Endodermal cell (in vitro differentiated cells): ENCODE data around the gene FANCL. TPM values are rescaled to one million over a fixed set of nuclear protein-coding genes. Genes with fewer than 3 reads are reported as not detected.

Experiments used
- DNase-seq: peaks from one replicate; pipeline ENCODE4 v3.0.0-alpha.2; 2017
- H3K27ac ChIP-seq: 2 replicates; pipeline ENCODE4 v1.5.1; 2013; ENCODE audit warnings: mild to moderate bottlenecking, low read depth, low read length, moderate library complexity
- H3K27me3 ChIP-seq: 2 replicates; pipeline ENCODE4 v1.6.1; 2013; ENCODE audit warnings: mild to moderate bottlenecking, low read length, moderate library complexity; ENCODE audit not compliant: insufficient read depth, control insufficient read depth, poor library complexity, severe bottlenecking
- H3K36me3 ChIP-seq: 2 replicates; pipeline ENCODE4 v1.7.0; 2013; ENCODE audit warnings: mild to moderate bottlenecking, low read length, moderate library complexity; ENCODE audit not compliant: control insufficient read depth, insufficient read depth
- H3K4me1 ChIP-seq: one replicate; pipeline ENCODE4 v1.7.0; 2013; ENCODE audit warnings: low read length; ENCODE audit not compliant: control insufficient read depth, insufficient read depth
- H3K4me3 ChIP-seq: 2 replicates; pipeline ENCODE4 v1.5.1; 2013; ENCODE audit warnings: mild to moderate bottlenecking, low read length, moderate library complexity
- H3K9ac ChIP-seq: 2 replicates; pipeline ENCODE4 v1.6.1; 2013; ENCODE audit warnings: mild to moderate bottlenecking, low read length, moderate library complexity; ENCODE audit not compliant: poor library complexity, severe bottlenecking; ENCODE audit errors: extremely low read depth
- H3K9me3 ChIP-seq: 2 replicates; pipeline ENCODE4 v1.6.1; 2013; ENCODE audit warnings: mild to moderate bottlenecking, low read length, moderate library complexity; ENCODE audit not compliant: control insufficient read depth
- H3K27ac Mint-ChIP-seq: 2 replicates; pipeline ENCODE4 v1.8.0; 2020; ENCODE audit warnings: mixed read lengths
- H3K27me3 Mint-ChIP-seq: 2 replicates; pipeline ENCODE4 v1.8.0; 2021; ENCODE audit warnings: mild to moderate bottlenecking, mixed read lengths; ENCODE audit not compliant: insufficient read depth
- H3K36me3 Mint-ChIP-seq: 2 replicates; pipeline ENCODE4 v1.8.0; 2020; ENCODE audit warnings: low read depth, mixed read lengths
- H3K4me1 Mint-ChIP-seq: 2 replicates; pipeline ENCODE4 v1.8.0; 2020; ENCODE audit warnings: mixed read lengths
- H3K4me3 Mint-ChIP-seq: 2 replicates; pipeline ENCODE4 v1.8.0; 2020; ENCODE audit warnings: mild to moderate bottlenecking, moderate library complexity, mixed read lengths
- H3K9me3 Mint-ChIP-seq: 2 replicates; pipeline ENCODE4 v1.8.0; 2020; ENCODE audit warnings: mild to moderate bottlenecking, mixed read lengths
- CTCF ChIP-seq: fragments of 200-600 bp; sonication (generic); conservative IDR thresholded peaks from 2 replicates; pipeline ENCODE4 v1.5.0; 2021; ENCODE audit warnings: antibody characterized with exemption, mild to moderate bottlenecking
- whole genome bisulfite sequencing, 2 experiments: methylation state at CpG; one replicate each; pipeline versions ENCODE4 v1.1.5 to v1.1.7; 2013; ENCODE audit warnings: missing lambda C conversion rate in 2 of 2, mixed read lengths in 1 of 2; ENCODE audit not compliant: insufficient coverage in 1 of 2, insufficient read length in 1 of 2; 5-methylcytosine and 5-hydroxymethylcytosine counted together
- total RNA-seq, 2 donors: library from RNA; stranded (reverse); fragmentation: NEBNext Ultra II Directional in 1 of 2; extraction: Animal tissue kit (Norgen Biotek cat#: 25700) in 1 of 2; gene quantifications; 2 replicates in 1 of 2; 3 replicates in 1 of 2; pipeline ENCODE4 v1.2.1, GENCODE V29; 2021

The FANCL gene
- total RNA-seq, 2 donors from 2014 or later: 64.0 to 85.2 TPM

- Histone ChIP-seq H3K9me3 (no peaks in the 10 kb centered on the region), H3K27ac (no peak overlapping the region), H3K4me3 (no peak overlapping the region), H3K9ac (no peak overlapping the region), H3K36me3 (peaks cover 9% of the 10 kb centered on the region), H3K27me3 (no peaks in the 10 kb centered on the region), H3K4me1 (no peaks in the 10 kb centered on the region)
- Mint-ChIP-seq H3K36me3 (peaks cover 14% of the 10 kb centered on the region), H3K27me3 (no peaks in the 10 kb centered on the region), H3K9me3 (no peaks in the 10 kb centered on the region), H3K4me3 (no peak overlapping the region), H3K4me1 (no peaks in the 10 kb centered on the region), H3K27ac (no peak overlapping the region)
- WGBS, 2 experiments: 100% methylated on average over 2 of the region's 2 CpGs; no CpG with 5 or more reads in 1 of the 2 experiments
- no peak for TF ChIP-seq CTCF
- no peak for DNase-seq
Observed at GRCh38 chr2:58130238-58130637, 110.9 kb downstream of the FANCL start.

GRCh38 chr2:58127111-58127510 lies 114.0 kb downstream of the FANCL start:
- Histone ChIP-seq H3K9me3 (no peaks in the 10 kb centered on the region), H3K27ac (no peak overlapping the region), H3K36me3 (peaks cover 14% of the 10 kb centered on the region), H3K9ac (no peak overlapping the region), H3K4me3 (no peak overlapping the region), H3K27me3 (no peaks in the 10 kb centered on the region), H3K4me1 (no peaks in the 10 kb centered on the region)
- H3K9me3 Mint-ChIP-seq: no peaks in the 10 kb centered on the region
- no peak for TF ChIP-seq CTCF
- H3K36me3 Mint-ChIP-seq: peaks cover 13% of the 10 kb centered on the region
- no peak overlapping the region for H3K4me3 Mint-ChIP-seq
- no peak for DNase-seq
- H3K27me3 Mint-ChIP-seq: no peaks in the 10 kb centered on the region
- 79% methylated on average over 3 of the region's 3 CpGs; no CpG with 5 or more reads in 1 of the 2 experiments for WGBS, 2 experiments
- H3K27ac Mint-ChIP-seq: no peak overlapping the region
- no peaks in the 10 kb centered on the region for H3K4me1 Mint-ChIP-seq

- Mint-ChIP-seq H3K4me1 (no peaks in the 10 kb centered on the region), H3K4me3 (no peak overlapping the region), H3K36me3 (peaks cover 37% of the 10 kb centered on the region), H3K9me3 (peaks cover 22% of the 10 kb centered on the region), H3K27ac (no peak overlapping the region), H3K27me3 (no peaks in the 10 kb centered on the region)
- no peak for DNase-seq
- H3K27me3 ChIP-seq: no peaks in the 10 kb centered on the region
- H3K4me3 ChIP-seq: no peak overlapping the region
- no peak overlapping the region for H3K27ac ChIP-seq
- TF ChIP-seq CTCF: no peak
- WGBS, 2 experiments: 97 to 98% methylated on average over 3 of the region's 3 CpGs
- no peak overlapping the region for H3K9ac ChIP-seq
- peaks cover 12% of the 10 kb centered on the region for H3K36me3 ChIP-seq
- no peaks in the 10 kb centered on the region for H3K4me1 ChIP-seq
- H3K9me3 ChIP-seq: peaks cover 10% of the 10 kb centered on the region
Observed at GRCh38 chr2:58122540-58122939, 118.6 kb downstream of the FANCL start.
